Measurements from ENCODE around the gene PPM1D.

The PPM1D gene

DNA sequence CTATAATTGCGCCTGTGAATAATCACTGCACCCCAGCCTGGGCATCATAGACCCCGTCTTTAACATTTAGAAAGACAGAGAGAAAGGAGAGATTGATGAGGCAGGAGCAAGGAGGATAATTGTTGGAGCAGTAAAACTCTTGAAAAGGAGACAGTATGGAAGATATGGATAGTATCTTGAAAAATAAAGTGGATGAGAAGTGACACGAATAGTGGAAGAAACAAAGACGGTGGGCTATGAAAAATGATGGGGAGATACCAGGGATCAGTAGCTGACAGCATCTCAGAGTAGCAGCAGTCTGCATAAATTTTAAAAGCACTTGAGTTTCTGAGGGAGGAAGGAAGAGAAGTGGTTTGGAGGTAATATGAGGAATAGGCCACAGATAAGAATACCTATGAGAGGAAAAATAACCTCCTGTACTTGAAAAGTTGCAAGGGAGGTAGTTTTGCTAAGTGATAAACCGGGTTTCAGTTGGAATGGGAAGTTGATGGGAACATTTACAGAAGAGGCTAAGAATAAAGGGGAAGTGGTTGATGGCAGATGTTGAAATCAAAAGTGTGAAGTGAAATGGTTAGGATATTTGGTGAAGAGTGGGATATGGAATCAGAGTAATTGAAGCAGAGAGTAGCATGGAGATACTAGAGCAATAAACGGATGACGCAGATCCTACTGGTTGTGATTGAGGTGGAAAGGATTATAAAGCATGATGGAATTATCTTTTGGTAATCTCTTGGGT is 1.8 kb upstream of the PPM1D start:
- TF ChIP-seq, protein P1, sequence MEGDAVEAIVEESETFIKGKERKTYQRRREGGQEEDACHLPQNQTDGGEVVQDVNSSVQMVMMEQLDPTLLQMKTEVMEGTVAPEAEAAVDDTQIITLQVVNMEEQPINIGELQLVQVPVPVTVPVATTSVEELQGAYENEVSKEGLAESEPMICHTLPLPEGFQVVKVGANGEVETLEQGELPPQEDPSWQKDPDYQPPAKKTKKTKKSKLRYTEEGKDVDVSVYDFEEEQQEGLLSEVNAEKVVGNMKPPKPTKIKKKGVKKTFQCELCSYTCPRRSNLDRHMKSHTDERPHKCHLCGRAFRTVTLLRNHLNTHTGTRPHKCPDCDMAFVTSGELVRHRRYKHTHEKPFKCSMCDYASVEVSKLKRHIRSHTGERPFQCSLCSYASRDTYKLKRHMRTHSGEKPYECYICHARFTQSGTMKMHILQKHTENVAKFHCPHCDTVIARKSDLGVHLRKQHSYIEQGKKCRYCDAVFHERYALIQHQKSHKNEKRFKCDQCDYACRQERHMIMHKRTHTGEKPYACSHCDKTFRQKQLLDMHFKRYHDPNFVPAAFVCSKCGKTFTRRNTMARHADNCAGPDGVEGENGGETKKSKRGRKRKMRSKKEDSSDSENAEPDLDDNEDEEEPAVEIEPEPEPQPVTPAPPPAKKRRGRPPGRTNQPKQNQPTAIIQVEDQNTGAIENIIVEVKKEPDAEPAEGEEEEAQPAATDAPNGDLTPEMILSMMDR (IDR thresholded peaks at IDR 0.05) = no peak

- TF ChIP-seq, protein P1 (IDR thresholded peaks at IDR 0.05) = no peak
These were observed 773 bp upstream of the PPM1D start for GRCh38 chr17:60599220-60599619.

DNA sequence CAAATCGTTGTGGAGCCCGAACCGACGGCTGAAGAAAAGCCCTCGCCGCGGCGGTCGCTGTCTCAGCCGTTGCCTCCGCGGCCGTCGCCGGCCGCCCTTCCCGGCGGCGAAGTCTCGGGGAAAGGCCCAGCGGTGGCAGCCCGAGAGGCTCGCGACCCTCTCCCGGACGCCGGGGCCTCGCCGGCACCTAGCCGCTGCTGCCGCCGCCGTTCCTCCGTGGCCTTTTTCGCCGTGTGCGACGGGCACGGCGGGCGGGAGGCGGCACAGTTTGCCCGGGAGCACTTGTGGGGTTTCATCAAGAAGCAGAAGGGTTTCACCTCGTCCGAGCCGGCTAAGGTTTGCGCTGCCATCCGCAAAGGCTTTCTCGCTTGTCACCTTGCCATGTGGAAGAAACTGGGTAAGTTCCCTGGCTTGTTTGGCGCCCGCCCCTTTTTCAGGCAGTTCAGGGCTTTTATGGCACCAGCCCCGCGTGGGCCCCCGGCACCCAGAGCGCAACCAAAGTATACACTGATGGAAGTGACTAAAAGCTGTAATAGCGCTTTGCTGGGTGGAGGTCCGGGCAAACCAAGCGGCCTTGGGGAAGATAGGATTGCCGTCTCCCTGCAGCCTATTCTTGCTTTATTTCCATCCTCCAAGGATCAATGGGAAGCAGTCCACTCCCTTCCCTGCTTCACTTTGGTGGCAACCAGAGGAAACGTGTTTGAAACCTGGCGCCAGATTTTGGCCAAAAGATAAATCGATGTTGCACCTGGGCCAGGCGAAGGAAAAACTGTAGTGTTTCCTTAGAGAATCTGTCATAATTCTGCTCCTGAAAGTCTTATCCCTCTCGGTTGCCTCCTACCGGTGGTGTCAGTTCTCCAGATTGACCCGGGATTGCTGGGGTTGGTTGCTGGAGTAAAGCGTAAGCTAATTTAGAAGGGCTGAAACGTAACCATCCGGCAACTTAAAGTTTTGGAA is 775 bp downstream of the PPM1D start:
- TF ChIP-seq, protein P1 (IDR thresholded peaks at IDR 0.05) = peak; percentile 74

- TF ChIP-seq, protein P1 (IDR thresholded peaks at IDR 0.05) = no peak; the same call in 1 of the 2 replicates
These were observed 1.7 kb downstream of the PPM1D start for GRCh38 chr17:60601447-60602384.

GRCh38 chr17:60602385-60602742 is 2.4 kb downstream of the PPM1D start:
- TF ChIP-seq, protein P1 (IDR thresholded peaks at IDR 0.05) = no peak

DNA sequence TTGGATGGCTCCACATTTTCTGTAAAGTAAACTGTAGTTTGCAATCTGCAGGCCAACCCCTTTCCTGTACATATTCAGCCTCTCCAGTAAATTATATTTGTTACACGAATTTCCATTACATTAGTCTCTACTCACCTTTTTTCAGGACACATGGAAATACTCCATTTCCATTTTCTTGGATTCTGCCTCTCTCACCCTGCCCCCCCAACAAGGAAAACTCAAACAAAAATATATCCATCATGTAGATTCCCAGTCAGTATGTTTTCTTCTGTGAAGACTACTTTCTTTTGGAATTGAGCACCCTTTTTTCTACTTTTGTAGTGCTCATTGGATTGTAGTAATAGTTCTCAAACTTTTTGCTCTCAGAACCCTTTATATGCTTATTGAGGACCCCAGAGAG is 2.9 kb downstream of the PPM1D start:
- TF ChIP-seq, protein P1 (IDR thresholded peaks at IDR 0.05) = no peak
